CD4-positive, alpha-beta T cell treated with Interferon gamma for 1 hour (primary cell): ENCODE data around the gene GPD2.

ENCODE experiments used
- DNase-seq: peaks from one replicate; pipeline ENCODE4 v3.0.0-alpha.2; 2020

Gene GPD2

GRCh38 chr2:156436497-156437085, 412 bp downstream of the GPD2 start:
- DNase-seq = no peak

- peak; percentile 22 for DNase-seq
Observed at GRCh38 chr2:156437272-156437930, 1.2 kb downstream of the GPD2 start.

DNA sequence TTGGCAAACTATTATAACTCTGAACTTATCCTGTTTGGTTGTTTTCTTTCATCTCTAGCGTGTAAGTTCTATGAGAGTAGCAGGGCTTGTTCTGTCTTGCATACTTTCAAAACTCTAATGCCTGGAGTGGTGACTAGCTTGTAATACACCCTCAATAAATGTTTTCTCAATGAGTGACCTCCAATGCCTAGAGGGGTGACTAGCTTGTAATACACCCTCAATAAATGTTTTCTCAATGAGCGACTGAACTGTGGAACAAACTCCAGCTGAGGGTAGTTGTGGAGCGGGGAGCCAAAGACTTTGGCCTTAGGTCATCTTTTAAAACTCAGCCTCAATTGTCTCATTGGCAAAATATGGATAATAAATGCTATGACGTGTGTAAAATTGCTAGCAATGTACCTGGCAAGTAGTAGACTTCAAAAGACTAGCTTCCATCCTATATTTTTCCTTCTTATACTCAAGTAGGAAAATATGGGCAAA, 1.8 kb downstream of the GPD2 start:
- DNase-seq = no peak

DNA sequence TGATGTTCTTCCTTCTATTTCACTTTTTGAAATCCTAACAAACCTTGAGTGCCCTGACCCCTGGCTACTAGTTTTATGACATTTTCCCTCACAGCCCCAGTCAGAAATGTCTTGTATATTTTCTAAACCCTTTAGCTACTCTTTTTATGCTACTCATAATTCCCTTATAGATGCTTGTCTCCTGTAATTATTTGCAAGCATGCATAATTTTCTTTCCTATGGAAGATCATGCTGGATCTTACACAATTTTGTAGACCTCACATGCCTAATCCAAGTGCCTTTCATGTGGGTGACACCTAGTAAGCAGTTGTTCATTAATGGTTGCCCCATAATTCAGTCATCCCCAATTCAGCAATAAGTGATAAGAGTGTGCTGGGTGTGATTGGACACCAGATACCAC, 6.9 kb downstream of the GPD2 start:
- DNase-seq = no peak

DNA sequence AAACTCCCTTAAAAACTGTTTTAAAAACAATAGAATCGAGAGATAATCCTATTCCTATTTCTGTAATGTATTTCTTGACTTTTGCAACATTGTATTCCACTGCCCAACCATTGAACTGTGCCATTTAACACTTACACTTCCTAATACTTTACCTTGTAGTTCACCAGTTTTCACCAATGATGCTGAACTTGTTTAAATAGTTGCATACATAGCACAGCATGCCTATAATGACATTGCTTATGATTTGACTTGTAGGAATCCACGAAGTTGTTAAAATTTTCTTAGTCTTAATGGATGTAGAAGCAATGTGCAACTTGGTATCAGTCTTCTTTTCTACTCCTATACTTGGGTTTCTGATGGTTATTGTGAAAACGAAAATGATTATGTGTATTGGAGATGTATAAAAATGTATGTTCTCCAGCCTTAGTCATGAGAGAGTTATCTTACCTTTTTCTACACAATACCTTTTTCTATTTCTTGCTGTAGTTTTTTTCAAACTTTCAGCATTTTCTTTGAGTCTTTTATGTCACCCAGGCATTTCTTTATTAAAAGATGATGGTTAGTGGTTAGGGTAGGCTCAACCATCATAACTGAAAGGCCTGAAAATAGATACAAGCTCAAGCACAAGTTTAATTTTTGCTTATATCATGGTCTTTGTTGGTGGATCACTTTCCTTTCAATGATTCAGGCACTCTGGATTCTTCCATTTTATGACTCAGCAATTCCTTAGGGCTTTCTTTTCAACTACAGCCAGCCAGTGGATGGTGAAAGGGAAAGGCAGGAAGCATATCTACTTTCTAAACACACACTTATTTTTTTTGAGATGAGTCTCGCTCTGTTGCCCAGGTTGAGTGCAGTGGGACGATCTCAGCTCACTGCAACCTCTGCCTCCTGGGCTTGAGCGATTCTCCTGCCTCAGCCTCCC, 9.4 kb downstream of the GPD2 start:
- DNase-seq = no peak

GRCh38 chr2:156447761-156448160, 11.6 kb downstream of the GPD2 start:
- DNase-seq = no peak

DNA sequence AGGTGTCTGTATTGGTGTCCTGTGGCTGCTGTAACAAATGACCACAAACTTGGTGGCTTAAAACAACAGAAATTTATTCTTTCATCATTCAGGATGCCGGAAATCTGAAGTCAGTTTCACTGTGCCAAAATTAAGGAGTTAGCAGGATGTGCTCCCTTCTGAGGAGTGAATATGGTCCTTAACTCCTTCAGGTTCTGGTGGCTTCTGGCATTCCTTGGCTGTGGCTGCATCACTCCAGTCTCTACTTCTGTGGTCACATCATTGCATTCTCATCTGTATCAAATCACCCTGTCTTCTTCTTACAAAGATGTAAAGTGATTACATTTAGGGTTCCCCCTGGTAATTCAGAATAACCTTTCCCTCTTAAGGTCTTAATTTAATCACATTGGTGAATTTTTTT, 12.6 kb downstream of the GPD2 start:
- no peak for DNase-seq

DNA sequence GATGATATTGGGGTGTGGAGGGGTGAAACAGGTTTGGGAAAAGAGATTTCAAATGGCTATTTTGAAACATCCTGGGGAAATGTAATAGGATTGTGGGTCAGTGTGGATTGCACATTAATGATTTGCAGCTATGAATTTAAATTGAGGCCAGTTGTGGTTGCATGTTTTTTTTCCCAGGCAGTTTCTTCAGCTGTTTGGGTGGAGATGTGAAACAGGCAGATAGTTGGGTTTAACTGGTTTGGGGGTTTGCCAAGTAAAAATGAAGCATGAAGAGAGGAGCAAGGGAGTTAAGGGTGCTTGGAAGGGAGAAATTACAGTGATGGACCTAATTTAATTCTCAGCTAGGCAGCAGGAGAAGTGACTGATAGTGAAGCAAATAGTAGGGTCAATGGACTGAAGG, 16.8 kb downstream of the GPD2 start:
- DNase-seq = no peak

DNA sequence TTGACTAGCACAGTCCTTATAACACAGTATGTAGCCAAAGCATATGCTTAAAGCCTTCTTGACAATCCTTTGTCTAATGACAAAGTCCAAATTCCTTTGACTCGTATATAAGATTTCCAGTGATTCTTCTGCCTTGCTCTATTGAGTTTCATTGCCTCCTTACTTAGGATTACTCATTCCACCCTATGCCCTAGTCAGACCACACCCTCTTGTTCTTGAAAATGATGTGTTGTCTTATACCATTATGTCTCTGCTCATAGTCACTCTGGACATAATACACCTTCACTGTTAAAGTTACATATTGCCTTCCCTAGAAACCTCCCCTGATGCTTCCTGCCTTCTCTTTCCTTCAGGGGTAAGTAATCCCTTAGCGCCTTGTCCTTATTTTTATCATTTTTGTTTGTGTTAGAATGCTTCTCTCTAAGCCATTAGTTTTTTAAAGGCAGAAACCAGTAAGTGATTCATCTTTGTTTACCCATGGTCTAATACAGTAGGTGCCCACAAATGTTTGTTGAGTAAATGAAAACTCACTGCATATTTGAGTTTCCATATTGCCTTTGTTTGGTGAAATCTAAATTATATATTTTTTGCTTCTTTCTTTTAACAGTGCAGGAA, 19.3 kb downstream of the GPD2 start:
- no peak for DNase-seq

DNA sequence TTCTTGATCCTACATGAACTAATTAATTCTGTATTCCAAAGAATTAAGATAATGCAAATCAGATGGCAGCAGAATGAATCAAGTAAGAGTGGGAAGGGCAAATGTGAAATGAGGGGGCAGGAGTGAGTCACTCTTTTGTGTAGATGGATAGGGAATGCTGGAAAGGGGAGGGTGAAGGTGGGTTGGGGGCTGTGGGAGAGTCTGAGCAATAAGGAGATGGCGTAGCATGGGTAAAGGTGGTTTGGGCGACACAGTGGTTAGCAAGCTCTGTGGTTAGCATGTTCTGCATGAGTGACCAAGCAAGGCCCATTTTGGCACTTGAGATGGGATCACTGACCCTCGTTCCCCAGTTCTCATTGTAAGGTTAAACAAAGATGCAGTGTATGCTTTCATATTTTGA, 20.4 kb downstream of the GPD2 start:
- DNase-seq = no peak

- no peak for DNase-seq
Observed at GRCh38 chr2:156457523-156458517, 21.6 kb downstream of the GPD2 start.

GRCh38 chr2:156459720-156460119, 23.5 kb downstream of the GPD2 start:
- DNase-seq = no peak

- no peak for DNase-seq
Observed at GRCh38 chr2:156464106-156464505, 27.9 kb downstream of the GPD2 start.

DNA sequence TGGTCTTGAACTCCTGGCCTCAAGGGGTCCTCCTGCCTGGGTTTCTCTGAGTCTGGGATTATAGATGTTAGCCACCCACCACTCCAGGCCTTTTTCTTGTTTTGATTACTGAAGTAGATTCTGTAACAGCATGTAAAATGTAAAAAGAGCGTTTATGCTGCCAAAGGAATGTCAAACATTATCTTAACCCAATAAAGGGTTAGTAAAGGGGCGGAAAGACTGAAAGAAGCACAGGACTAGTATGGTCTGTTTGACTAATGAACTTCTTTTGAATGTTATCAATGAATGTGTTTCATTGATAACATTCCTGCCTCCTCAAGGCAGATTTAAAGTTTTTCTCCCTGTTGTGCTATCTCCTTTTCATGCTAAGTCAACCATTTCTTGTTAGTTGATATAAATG, 29.4 kb downstream of the GPD2 start:
- DNase-seq = no peak

- DNase-seq = no peak
Observed at GRCh38 chr2:156466739-156467405, 30.7 kb downstream of the GPD2 start.

DNA sequence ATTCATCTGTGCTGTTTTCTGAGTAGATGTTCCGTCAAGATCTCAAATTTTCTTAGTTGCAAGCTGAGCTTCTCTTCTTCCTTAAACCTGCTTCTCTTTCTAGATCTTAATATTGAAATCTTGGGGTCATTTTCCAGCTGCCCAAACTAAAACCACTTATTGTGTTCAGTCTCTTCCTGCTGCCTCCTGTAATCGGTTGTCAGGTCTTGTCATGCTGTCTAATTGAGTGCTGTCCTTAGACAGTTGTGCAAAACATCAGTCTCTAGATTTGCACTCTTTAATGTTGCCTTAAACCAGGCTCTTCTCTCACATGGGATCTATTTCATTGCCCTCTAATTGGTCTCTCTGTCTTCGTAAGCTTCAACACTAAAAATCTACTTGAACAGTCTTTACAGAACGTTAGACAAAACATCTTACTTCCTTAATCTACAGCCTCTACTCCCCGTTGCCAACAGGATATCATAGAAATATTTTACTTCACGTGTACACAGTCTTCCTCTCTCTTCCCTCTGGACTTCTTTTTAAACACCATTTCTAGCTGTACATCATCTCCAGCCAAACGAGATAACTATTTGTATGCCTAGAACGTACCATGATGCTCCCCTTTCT, 34.9 kb downstream of the GPD2 start:
- no peak for DNase-seq

GRCh38 chr2:156471762-156472161, 35.6 kb downstream of the GPD2 start:
- DNase-seq = no peak

DNA sequence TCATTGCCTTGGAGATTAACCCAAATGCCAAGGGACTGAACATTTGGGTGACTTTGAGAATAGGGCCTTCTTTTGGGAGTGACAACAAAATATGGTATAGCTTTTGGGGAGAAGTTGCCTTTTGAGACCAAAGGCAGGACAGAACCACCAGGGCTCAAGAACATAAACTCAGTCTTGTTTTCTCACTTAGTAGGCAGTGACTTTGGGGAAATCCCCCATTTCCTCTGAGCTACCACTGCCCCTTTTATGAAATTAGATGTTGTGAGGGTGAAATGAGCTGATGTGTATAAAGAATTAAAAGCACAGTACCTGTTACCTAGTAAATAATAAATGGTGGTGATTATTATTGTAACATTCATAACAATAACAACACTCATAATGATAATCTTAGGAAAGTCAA, 36.5 kb downstream of the GPD2 start:
- DNase-seq = no peak

DNA sequence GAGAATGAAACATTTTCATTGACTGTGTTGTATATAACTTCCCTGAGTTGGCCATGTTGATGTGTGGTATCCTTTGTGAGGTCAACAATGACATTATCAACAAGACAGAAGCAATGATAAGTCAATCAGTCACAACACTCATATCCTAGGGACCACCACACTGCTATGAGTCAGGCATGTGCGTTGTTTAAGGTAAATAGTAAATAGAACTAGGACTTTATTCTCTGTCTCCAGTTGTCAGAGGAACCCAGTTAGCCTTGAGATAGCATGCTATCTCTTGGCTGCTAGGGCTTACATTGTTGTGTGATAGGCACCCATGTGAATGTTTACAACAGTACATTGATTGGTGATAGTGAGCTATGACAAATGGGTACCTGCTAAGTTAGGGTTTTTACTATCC, 37.3 kb downstream of the GPD2 start:
- DNase-seq = no peak

GRCh38 chr2:156474401-156474800, 38.2 kb downstream of the GPD2 start:
- no peak for DNase-seq
